GM18870 (cell line): ENCODE results near the gene CDH13.

Experiments
- ATAC-seq: cut with Tn5 transposase; IDR thresholded peaks from one replicate; pipeline ENCODE4 v1.9.1; 2021; ENCODE audit warnings: moderate library complexity; ENCODE audit not compliant: unreplicated experiment

Gene CDH13

DNA sequence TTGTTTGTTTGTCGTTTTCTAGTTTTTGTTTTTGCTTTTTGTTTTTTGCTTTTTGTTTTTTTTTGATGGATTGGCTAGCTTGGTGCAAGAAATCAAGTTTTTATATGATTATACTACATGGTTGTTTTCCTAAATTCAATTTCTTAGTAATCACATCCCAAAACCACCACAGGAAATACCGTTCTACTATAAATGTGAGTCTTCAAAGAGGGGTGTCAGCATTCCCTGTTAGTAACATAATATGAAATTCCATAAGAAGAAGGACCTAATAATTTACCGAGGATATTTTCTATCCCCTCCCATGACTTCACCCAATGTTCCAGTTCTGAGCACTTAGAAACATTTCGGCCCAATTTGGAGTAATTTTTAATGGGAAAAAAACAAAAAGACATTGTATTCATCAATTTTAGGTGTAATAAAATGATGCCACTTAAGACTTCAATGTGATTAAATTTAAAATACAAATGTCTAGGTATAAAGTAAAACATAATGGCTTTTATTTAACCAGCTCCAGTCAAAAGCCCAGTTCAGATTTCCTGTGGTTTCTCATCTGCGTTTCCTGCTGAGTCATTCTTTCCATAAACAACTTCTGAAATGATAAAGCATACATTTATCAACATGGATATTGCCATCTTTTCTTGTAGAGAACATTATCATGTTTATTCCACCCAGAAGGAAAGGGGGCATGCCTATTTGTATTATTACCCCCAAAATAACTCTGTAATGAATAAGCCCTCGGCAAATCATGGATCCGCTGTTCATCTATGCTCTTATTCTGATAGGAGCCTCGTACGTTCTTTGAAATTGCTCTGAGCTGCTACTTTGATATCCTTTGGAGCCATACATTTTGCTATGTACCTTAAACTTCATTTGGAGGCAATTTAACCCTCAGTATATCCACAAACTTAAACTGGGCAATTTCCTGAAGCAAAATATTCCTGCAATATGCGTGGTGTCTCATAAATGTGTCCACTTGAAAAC, 1209.1 kb downstream of the CDH13 start:
- ATAC-seq = no peak

DNA sequence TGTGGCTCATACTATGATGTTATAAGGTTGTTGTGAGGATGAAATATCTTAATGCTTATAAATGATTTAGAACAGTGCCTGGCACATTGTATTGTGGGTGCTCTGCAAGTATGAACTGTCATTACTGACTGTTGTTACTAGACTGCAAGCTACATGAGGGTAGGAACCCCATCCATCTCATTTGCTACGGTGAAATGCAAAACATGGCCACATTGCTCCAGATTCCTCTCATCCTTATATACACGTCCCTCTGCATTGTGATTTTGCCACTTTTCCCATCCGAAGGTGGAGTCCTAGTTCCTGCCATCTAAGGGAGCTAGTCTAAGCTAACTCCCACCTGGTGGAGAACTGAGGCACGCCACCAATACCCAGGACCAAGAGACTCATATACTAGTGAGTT, 1210.8 kb downstream of the CDH13 start:
- no peak for ATAC-seq

DNA sequence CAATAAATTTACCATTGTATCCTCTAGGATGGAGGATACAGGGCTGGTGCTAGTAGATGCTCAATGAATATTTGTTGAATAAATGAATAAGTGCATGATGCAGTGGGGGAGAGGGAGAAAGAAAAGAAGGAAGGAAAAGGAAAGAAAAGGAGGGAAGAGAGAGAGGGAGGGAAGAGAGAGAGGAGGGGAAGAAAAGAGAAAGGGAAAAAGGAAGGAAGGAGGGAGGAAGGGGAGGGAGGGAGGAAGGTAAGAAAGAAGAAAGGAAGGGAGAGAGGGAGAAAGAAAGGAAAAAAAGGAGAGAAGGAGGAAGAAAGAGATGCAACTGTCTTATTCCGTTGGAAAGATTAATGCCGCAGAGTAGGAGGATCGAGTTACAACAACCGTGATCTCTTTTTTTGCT, 1211.4 kb downstream of the CDH13 start:
- ATAC-seq = no peak

DNA sequence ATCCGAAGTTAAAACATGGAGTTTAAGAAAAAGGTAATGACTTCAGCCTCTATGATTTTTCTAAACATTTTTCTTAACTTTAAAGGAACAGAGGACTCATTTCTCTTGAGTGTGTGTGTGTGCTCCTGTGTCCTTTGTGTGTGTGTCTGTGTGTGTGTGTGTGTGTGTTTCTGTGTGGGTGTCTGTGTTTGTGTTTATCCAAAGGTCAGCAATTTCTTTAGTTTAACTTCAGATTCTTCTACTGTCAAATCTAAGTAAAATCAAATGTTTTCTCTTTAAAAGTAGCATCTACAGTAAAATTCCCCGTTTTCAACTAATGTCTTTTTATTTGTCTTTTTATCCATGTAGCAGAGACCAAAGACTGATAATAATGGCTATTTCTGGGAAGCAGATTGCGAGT, 1212.8 kb downstream of the CDH13 start:
- no peak for ATAC-seq

DNA sequence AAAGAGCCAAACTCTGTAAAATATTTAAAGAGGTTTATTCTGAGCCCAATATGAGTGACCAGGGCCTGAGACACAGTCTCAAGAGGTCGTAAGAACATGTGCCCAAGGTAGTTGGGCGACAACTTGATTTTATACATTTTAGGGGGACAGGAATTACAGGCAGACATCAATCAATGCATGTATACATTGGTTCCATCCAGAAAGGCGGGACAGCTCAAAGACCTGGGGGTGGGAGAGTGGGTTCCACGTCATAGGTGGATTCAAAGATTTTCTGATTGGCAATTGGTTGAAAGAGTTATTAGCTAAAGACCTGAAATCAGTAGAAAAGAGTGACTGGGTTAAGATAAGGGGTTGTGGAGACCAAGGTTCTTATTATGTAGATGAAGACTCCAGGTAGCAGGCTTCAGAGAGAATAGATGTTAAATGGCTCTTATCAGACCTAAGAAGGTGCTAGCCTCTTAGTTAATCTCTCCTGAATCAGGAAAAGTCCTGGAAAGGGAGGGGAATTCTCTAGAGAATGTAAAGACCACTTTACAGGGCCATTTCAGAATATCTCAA, 1213.4 kb downstream of the CDH13 start:
- no peak for ATAC-seq

DNA sequence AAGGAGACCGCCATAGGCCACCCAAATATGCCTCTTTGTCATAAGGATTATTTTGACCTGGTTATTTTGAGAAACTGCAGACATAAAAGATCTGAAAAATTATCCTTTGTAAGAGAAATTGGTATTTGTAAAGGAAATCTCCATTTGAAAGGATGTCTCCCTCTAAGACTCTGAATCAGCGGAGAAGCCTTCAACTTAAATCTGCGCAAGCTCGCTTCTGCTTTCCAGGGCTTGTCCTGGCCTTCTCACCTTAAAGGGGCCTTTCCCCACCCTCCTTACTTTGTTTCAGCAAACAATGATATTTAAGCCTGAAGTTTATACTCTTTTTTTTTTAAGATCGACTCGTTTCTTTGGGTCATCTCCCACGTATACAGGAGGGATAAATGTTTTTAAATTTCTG, 1215.5 kb downstream of the CDH13 start:
- no peak for ATAC-seq

DNA sequence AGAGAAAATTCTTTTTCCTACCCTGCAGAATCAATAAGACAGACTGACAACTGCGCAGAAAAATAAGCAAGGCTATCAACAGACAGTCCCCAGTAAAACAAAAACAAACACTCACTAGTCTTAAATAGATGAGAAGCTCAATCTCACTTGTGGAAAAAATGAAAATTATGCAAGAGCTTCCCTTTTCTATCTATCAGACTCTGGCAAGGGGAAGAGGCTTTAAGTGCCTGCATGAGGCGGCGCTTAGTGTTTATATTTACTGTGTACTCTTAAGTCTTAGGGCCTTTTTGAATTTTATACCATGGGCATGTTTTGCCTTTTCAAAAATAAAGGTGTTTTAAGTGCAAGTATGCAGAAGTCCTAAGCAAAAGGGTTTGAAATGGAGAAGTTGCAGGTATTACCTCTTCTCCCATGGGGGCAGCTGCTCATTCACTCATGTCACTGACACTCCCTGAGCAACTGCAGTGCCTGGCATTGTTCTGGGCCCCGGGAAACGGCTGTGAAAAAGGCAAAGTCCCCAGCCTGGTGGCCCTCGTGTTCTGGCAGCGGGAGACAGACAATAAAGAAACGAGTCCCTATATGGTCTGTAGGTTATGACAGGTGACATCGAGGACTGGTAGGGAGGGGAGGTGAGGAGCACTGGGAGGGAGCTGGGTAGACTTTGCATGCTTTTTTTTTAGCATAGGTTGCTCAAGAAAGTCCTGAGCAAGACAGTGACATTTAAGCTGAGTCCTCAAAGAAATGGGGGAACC, 1216.2 kb downstream of the CDH13 start:
- ATAC-seq = no peak

DNA sequence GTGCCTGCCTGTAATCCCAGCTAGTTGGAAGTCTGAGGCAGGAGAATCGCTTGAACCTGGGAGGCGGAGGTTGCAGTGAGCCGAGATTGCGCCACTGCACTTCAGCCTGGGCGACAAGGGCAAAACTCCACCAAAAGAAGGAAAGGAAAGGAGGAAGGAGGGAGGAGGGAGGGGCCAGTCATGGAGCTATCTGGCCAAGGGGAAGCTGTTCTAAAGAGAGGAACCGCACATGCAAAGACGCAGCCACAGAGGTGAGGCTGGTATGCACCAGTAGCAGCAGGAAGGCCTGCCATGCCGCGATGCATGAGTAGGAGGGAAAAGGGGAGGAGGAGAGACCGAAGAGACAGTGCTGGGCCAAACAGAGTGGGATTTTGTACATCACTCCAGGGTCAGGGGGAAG, 1216.9 kb downstream of the CDH13 start:
- ATAC-seq = no peak

DNA sequence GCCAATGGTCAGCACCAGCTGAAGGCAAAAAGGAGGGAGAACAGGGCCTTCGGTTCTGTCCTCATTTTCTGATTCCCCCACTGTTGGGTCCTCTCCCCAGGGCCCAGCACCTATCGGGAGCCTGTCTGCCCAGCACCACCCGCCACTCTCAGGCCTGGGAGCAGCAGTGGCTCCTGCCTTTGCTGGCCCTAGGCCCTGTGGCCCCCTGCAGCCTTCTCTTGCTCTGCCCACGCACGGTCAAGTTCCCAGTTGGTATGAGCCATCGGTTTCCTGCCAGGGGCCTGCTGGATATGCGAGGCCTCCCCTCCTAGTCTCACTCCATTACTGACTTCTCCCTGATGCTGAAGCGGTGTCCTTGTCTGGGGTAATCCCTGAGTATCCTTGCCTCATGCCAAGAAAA, 1218.5 kb downstream of the CDH13 start:
- no peak for ATAC-seq

DNA sequence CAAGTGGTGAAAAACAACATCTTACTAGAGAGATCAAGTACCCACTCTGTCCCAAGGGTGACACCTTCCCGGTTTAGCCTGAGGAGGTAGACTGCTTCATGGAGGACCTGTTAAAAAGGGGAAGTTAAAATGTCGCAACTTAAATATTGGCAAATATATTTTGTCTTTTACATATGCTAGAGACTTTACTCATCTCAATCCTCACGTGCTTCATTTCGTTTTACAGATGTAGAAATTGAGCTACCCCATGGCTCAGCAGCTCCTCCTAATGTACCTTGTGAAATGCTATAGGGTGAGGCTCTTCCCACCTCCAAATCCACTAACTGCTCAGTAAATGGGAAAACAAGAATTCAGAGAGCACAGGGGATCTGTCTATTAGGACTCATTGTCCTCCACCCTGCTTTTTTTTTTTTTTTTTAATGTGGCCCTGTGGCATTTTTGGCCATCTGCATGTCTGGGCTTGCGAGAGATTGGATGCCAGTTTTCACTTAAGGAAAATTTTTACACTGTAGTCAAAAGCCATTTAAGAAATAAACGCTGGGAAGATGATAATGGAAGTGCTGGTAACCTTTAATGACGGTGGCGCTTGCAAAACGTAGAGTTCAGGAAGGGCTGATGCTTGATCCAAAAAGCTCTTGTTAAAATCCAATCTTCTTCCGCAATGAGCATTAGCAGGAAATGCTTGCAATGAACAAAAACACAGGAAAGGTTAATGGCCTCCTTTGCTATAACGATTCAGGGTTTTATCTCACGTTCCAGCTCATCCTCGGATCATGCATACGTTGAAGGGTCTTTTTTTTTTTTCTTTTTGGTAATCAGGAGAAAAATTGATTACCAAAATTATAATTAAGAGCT, 1220.8 kb downstream of the CDH13 start:
- ATAC-seq = no peak

DNA sequence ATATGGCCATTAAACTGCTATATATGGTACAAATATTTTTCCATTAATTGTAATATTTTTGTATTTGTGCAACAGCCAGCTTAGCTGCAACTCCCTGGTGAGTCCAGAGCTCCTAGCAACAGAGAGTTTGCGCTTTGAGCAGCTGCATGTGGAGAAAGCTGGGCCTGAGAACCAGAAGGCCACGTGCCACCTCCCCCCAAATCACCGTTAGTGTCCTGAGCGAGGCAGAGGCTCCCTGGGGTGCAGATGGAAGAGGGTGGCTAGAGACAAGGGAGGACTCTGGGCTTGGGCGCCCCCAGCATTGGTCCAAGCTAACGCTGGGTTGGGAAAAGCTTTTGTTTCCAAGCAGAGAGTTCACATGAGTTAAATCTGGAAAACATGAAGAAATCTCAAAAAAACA, 1222.7 kb downstream of the CDH13 start:
- no peak for ATAC-seq
